Hematopoietic multipotent progenitor cell (in vitro differentiated cells): ENCODE results near the gene HOXA4. TPM values are rescaled to one million over a fixed set of nuclear protein-coding genes. Genes with fewer than 3 reads are reported as not detected.

Experiments used
- DNase-seq, 3 donors: peaks; one replicate each; pipeline ENCODE4 v3.0.0-alpha.2; 2011 to 2015; ENCODE audit warnings: low read depth in 2 of 3, low spot score in 2 of 3
- total RNA-seq: library from RNA; depleted of rRNA; stranded (reverse); fragments of >200 nt; gene quantifications from one replicate; pipeline ENCODE4 v1.2.3, GENCODE V29; 2012

The HOXA4 gene
- total RNA-seq, 1 donor: 1.1 TPM

GRCh38 chr7:27159266-27160144 lies 28.9 kb upstream of the HOXA4 start:
- DNase-seq: no peak

GRCh38 chr7:27158436-27159265 lies 28.1 kb upstream of the HOXA4 start:
- DNase-seq: no peak

GRCh38 chr7:27157702-27158431 lies 27.3 kb upstream of the HOXA4 start:
- DNase-seq: no peak

GRCh38 chr7:27156916-27157701 lies 26.6 kb upstream of the HOXA4 start:
- no peak for DNase-seq

- peak in 2 of 3 donors; percentile 86 to 87 for DNase-seq
Measured at GRCh38 chr7:27156508-27156898, 25.9 kb upstream of the HOXA4 start, which contains the start of gene HOXA7. Gene HOXA7 (minus strand): TSS chr7:27156675. CDS start chr7:27156545, 130 bp downstream.

- DNase-seq: peak in 1 of 3 donors; percentile 62
Measured at GRCh38 chr7:27155816-27156507, 25.4 kb upstream of the HOXA4 start.

- no peak for DNase-seq
Measured at GRCh38 chr7:27154901-27155815, 24.6 kb upstream of the HOXA4 start.

- no peak for DNase-seq
Measured at GRCh38 chr7:27154369-27154768, 23.8 kb upstream of the HOXA4 start.

GRCh38 chr7:27153526-27153925 lies 23.0 kb upstream of the HOXA4 start:
- no peak for DNase-seq

- no peak for DNase-seq
Measured at GRCh38 chr7:27152816-27153442, 22.4 kb upstream of the HOXA4 start.

GRCh38 chr7:27151931-27152815 lies 21.6 kb upstream of the HOXA4 start, which contains the start of gene HOXA3:
Gene HOXA3 (minus strand): TSS chr7:27152583. CDS start chr7:27110640, 41,943 bp downstream.
- DNase-seq: peak in 2 of 3 donors; percentile 87 to 92

- DNase-seq: no peak
Measured at GRCh38 chr7:27151341-27151930, 20.9 kb upstream of the HOXA4 start.

GRCh38 chr7:27150568-27151340 lies 20.2 kb upstream of the HOXA4 start:
- DNase-seq: peak in 2 of 3 donors; percentile 83 to 85

- no peak for DNase-seq
Measured at GRCh38 chr7:27149842-27150567, 19.4 kb upstream of the HOXA4 start.
